LNCAP (cell line): ENCODE results near the gene ASB18.

Experiments used
- TF ChIP-seq, protein P1 (sequence below): fragments of 450-650 bp; IDR thresholded peaks from 2 replicates; pipeline ENCODE4 v1.5.1; 2017; ENCODE audit warnings: mild to moderate bottlenecking

Gene ASB18

DNA sequence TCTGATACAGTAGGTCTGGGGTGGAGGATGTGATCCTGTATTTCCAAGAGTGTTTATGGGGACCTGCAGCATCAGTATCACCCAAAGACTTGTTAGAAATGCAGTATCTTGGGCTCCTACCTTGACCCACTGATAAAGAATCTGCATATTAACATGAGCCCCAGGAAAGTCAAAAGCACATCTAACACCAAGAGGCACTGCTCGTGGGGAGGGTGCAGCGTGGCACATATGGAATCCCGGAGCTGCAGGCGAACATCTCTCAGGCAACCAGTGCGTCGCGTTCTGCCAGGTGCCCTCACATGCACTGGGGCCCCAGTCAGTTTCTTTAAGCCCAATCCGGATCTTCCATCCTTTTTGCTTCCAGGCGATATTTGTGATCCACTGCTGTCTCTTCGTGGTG lies 41.3 kb upstream of the ASB18 start:
- TF ChIP-seq, protein P1, sequence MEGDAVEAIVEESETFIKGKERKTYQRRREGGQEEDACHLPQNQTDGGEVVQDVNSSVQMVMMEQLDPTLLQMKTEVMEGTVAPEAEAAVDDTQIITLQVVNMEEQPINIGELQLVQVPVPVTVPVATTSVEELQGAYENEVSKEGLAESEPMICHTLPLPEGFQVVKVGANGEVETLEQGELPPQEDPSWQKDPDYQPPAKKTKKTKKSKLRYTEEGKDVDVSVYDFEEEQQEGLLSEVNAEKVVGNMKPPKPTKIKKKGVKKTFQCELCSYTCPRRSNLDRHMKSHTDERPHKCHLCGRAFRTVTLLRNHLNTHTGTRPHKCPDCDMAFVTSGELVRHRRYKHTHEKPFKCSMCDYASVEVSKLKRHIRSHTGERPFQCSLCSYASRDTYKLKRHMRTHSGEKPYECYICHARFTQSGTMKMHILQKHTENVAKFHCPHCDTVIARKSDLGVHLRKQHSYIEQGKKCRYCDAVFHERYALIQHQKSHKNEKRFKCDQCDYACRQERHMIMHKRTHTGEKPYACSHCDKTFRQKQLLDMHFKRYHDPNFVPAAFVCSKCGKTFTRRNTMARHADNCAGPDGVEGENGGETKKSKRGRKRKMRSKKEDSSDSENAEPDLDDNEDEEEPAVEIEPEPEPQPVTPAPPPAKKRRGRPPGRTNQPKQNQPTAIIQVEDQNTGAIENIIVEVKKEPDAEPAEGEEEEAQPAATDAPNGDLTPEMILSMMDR, result no peak

DNA sequence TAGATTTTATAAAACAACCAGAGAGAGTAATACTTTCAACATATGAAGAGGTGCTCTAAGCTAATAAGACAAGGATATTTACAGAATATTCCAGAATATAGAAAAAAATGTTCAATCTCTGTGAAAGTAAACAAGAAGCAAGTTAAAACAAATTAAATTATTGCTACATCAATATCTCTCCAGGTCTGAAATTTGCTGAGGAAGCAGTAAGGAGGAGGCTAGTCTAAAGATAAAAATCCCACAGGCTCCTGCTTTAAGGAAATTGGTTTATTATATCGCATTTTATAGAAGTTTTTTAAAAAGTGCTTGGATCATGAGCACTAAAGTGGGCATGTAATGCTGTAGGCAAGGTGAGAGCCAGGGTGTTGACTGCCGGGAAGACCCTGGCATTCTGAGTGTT lies 39.7 kb upstream of the ASB18 start:
- TF ChIP-seq, protein P1, result no peak

DNA sequence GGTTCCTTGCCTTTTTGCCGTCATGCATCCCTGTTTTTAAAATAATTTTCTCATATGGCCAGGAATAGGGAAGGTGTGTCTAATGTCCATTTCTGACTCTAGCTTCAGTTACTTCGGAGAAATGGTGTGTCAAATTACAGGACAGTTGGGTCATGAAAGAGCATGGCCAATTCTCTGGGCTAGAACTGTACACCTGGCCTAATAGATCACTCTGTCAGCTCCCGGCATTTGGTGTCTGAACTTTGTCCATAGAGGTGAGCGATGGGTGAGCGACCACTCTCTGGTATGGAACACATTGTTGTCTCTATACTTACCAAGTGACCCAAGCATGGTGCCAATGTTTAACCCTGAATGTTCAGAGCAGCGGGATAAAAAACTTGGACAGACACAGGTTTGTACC lies 38.3 kb upstream of the ASB18 start:
- TF ChIP-seq, protein P1, result no peak

DNA sequence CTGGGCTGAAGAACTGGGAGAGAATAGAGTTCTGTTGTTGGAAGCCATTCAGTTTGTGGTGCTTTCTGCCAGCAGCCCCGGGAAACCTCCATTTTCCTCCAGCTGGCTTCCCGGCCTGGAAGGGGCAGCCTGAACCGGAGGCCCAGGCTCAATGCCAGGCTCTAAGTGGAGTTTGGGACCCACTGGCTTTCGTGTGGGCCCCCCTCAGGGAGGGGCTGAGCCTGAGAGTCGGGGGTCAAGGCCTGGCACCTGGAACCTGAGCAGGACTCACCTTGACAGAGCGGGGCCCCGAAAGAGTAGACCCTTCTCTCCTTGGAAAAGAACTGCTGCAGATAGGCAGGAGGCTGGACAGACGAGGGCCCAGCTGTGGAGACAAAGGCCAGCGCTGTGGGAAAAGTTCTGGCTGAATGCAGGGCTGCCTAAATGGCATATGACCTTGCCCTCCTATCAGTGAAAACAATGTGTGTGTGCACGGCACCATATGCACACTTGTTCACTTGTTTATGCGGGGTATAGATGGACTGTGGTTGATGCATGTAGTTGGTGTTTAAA lies 34.8 kb upstream of the ASB18 start:
- TF ChIP-seq, protein P1, result no peak

DNA sequence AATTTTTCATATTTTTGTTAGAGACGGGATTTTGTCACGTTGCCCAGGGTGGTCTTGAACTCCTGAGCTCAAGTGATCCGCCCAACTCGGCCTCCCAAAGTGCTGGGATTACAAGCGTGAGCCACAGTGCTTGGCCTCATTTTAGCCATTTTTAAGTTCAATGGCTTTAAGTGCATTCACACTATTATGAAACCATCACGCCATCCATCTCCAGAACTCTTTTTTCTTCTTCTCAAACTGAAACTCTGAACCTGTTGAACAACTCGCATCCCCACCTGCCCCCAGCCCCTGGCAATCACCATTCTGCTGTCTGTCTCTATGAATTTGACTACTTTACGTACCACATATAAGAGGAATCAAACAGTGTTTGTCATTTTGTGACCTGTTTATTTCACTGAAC lies 31.3 kb upstream of the ASB18 start:
- TF ChIP-seq, protein P1, result no peak

DNA sequence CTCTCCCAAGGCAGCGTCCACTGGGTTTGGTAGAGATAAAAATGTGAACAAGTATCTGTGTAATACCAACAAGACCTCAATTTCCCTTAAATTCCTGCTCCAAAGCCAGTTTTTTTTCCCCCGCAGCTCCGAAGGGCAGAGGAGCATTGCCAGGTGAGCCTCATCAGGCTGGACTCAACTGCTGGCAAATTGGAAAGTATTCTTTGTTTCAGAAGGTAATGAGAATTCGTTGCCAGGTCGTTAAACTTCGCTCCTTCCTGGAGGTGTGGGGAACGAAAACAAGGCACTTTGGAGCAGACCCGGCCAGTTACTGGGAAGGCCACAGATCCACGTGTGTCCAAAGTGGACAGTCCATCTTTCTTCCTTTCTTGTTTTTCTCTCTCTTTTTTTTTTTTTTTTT lies 30.4 kb upstream of the ASB18 start:
- TF ChIP-seq, protein P1, result no peak

DNA sequence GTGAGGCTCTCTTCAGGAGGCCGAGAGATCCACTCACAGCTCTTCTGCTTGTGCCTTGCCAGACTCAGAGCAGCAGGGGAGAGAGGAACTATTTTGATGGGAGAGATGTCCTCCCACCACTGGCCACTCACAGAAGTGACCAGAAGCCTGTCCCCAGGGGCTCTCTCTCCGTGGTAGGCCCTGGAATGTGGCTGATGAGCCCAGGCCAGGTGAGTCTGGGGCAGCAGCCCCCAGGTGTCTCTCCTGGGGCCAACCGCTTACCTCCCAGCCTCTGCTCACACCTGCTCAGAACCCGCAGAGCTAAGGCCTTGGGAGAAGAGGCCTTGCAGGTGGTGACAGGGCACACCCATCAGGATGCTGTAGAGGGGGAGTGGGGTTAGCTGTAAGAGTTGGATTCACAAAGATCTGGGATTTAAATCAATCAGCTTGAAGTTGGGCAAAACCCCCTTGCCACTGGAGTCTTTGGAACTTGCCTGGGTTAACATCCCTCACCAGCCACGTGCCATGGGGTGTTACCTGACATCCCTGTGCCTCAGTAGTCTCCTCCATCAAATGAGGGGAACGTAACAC lies 29.1 kb upstream of the ASB18 start:
- TF ChIP-seq, protein P1, result no peak

DNA sequence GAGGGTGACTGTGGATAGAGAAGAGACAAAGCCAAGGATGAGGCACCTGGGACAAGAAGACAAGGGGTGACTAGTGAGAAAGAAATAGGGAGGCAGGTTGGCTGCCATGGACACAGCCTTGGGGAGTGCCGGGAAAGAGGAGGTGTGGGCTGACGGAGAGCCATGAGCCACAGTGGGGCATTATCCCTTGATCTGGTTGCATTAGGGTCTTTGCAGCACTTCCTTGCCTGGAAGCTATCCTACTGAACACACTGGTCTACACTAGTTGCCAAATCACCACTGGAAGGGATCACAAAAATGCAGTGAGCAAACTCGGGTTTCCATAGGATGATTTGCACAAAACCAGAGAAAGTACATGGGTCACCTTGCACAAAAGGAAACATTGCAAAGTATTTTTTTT lies 27.7 kb upstream of the ASB18 start:
- TF ChIP-seq, protein P1, result no peak
